IPS DF 6.9 (cell line): ENCODE data around the gene PIK3CD.

ENCODE experiments used
- DNase-seq: peaks from one replicate; pipeline ENCODE4 v3.0.0-alpha.2; 2013; ENCODE audit warnings: low read depth, low spot score
- H3K27ac ChIP-seq: one replicate; pipeline ENCODE4 v1.5.1; 2013; ENCODE audit warnings: low read length, control low read depth
- H3K27me3 ChIP-seq: 2 replicates; pipeline ENCODE4 v1.6.1; 2013; ENCODE audit warnings: mild to moderate bottlenecking, low read length; ENCODE audit not compliant: control insufficient read depth, insufficient read depth
- H3K36me3 ChIP-seq: 2 replicates; pipeline ENCODE4 v1.6.1; 2013; ENCODE audit warnings: low read length; ENCODE audit not compliant: control insufficient read depth, insufficient read depth
- H3K4me1 ChIP-seq: 2 replicates; pipeline ENCODE4 v1.6.1; 2013; ENCODE audit warnings: low read length; ENCODE audit not compliant: control insufficient read depth, insufficient read depth
- H3K4me3 ChIP-seq: 2 replicates; pipeline ENCODE4 v1.5.1; 2013; ENCODE audit warnings: mild to moderate bottlenecking, low read length
- H3K9me3 ChIP-seq: 2 replicates; pipeline ENCODE4 v1.6.1; 2013; ENCODE audit warnings: low read length, inconsistent platforms; ENCODE audit not compliant: control insufficient read depth, insufficient read depth
- WGBS: extraction: QIAGEN DNeasy Blood & Tissue Kit; methylation state at CpG from one replicate; pipeline ENCODE4 v1.1.7; 2013; ENCODE audit warnings: mixed read lengths, missing lambda C conversion rate; ENCODE audit not compliant: insufficient read length, insufficient coverage; 5-methylcytosine and 5-hydroxymethylcytosine counted together

PIK3CD gene

GRCh38 chr1:9609998-9610397, 41.5 kb upstream of the PIK3CD start:
- Histone ChIP-seq H3K36me3 (peaks cover 22% of the 10 kb centered on the region), H3K27ac (no peak overlapping the region), H3K4me1 (no peaks in the 10 kb centered on the region), H3K27me3 (no peaks in the 10 kb centered on the region), H3K9me3 (no peaks in the 10 kb centered on the region), H3K4me3 (no peak overlapping the region)
- no CpG with 5 or more reads among the region's 5 CpGs for WGBS
- DNase-seq: no peak

- Histone ChIP-seq H3K27ac (no peak overlapping the region), H3K4me3 (no peak overlapping the region), H3K36me3 (peaks cover 22% of the 10 kb centered on the region), H3K27me3 (no peaks in the 10 kb centered on the region), H3K4me1 (no peaks in the 10 kb centered on the region), H3K9me3 (no peaks in the 10 kb centered on the region)
- DNase-seq: no peak
- WGBS: no CpG with 5 or more reads among the region's 25 CpGs
Measured at GRCh38 chr1:9610548-9610947, 41.0 kb upstream of the PIK3CD start.

- peaks cover 22% of the 10 kb centered on the region for H3K36me3 ChIP-seq
Measured at GRCh38 chr1:9611716-9612115, 39.8 kb upstream of the PIK3CD start.

GRCh38 chr1:9612162-9612845, 39.2 kb upstream of the PIK3CD start:
- DNase-seq: no peak
- Histone ChIP-seq H3K36me3 (peaks cover 22% of the 10 kb centered on the region), H3K27me3 (no peaks in the 10 kb centered on the region), H3K4me3 (no peak overlapping the region), H3K27ac (no peak overlapping the region), H3K4me1 (no peaks in the 10 kb centered on the region), H3K9me3 (no peaks in the 10 kb centered on the region)
- WGBS: no CpG with 5 or more reads among the region's 11 CpGs

More at GRCh38 chr1:9611716-9612115, 39.8 kb upstream of the PIK3CD start:
- Histone ChIP-seq H3K4me1 (no peaks in the 10 kb centered on the region), H3K27ac (no peak overlapping the region), H3K27me3 (no peaks in the 10 kb centered on the region), H3K4me3 (no peak overlapping the region), H3K9me3 (no peaks in the 10 kb centered on the region)
- WGBS: no CpG with 5 or more reads among the region's 13 CpGs
- DNase-seq: no peak

- no peaks in the 10 kb centered on the region for H3K27me3 ChIP-seq
- WGBS: no CpG with 5 or more reads among the region's 20 CpGs
- no peak overlapping the region for H3K4me3 ChIP-seq
- no peaks in the 10 kb centered on the region for H3K4me1 ChIP-seq
- H3K27ac ChIP-seq: no peak overlapping the region
- DNase-seq: no peak
- H3K9me3 ChIP-seq: no peaks in the 10 kb centered on the region
- H3K36me3 ChIP-seq: peaks cover 22% of the 10 kb centered on the region
Measured at GRCh38 chr1:9612871-9613624, 38.5 kb upstream of the PIK3CD start.

GRCh38 chr1:9613625-9614299, 37.8 kb upstream of the PIK3CD start:
- WGBS: no CpG with 5 or more reads among the region's 17 CpGs

GRCh38 chr1:9615316-9616063, 36.0 kb upstream of the PIK3CD start:
- H3K9me3 ChIP-seq: no peaks in the 10 kb centered on the region
- H3K36me3 ChIP-seq: peaks cover 12% of the 10 kb centered on the region
- H3K27ac ChIP-seq: no peak overlapping the region
- H3K4me1 ChIP-seq: no peaks in the 10 kb centered on the region
- no CpG with 5 or more reads among the region's 16 CpGs for WGBS
- no peaks in the 10 kb centered on the region for H3K27me3 ChIP-seq
- DNase-seq: no peak
- H3K4me3 ChIP-seq: no peak overlapping the region

More at GRCh38 chr1:9613625-9614299, 37.8 kb upstream of the PIK3CD start:
- Histone ChIP-seq H3K4me1 (no peaks in the 10 kb centered on the region), H3K27ac (no peak overlapping the region), H3K36me3 (peaks cover 22% of the 10 kb centered on the region), H3K27me3 (no peaks in the 10 kb centered on the region), H3K4me3 (no peak overlapping the region), H3K9me3 (no peaks in the 10 kb centered on the region)
- no peak for DNase-seq

- no peak for DNase-seq
- Histone ChIP-seq H3K27ac (no peak overlapping the region), H3K36me3 (no peaks in the 10 kb centered on the region), H3K4me1 (no peaks in the 10 kb centered on the region), H3K4me3 (no peak overlapping the region), H3K27me3 (no peaks in the 10 kb centered on the region; the same call in 1 of the 2 replicates), H3K9me3 (no peaks in the 10 kb centered on the region)
- no CpG with 5 or more reads among the region's 18 CpGs for WGBS
Measured at GRCh38 chr1:9618909-9619679, 32.4 kb upstream of the PIK3CD start.

GRCh38 chr1:9621032-9621431, 30.5 kb upstream of the PIK3CD start:
- no peak overlapping the region for H3K27ac ChIP-seq
- no peak for DNase-seq

More at GRCh38 chr1:9621032-9621431, 30.5 kb upstream of the PIK3CD start:
- H3K27me3 ChIP-seq: no peaks in the 10 kb centered on the region; the same call in 1 of the 2 replicates
- no peak overlapping the region for H3K4me3 ChIP-seq
- H3K4me1 ChIP-seq: no peaks in the 10 kb centered on the region
- no peaks in the 10 kb centered on the region for H3K36me3 ChIP-seq
- no peaks in the 10 kb centered on the region for H3K9me3 ChIP-seq
